Natural killer cell treated with Interleukin-12 subunit alpha and Interleukin-12 subunit beta and Interleukin-15 and Interleukin-18, amount 100 ng/mL, for 72 hours (primary cell): ENCODE results near the gene UCK2. TPM values are rescaled to one million over a fixed set of nuclear protein-coding genes. Genes with fewer than 3 reads are reported as not detected.
A peak's percentile ranks its signal among the peaks of the same experiment; 100 is the strongest.

Experiments used
- ATAC-seq, 2 donors: fragments of 150-1000 bp; cut with Tn5 transposase in 1 of 2; sonication (Bioruptor Pico), chemical (Tn5 transposase) in 1 of 2; 2 replicates each; pipeline ENCODE4 v1.10.0; 2021
- DNase-seq: peaks from one replicate; pipeline ENCODE4 v3.0.0; 2022; ENCODE audit warnings: low spot score
- H3K27ac Mint-ChIP-seq, 2 donors: 1 replicate in 1 of 2; 2 replicates in 1 of 2; pipeline ENCODE4 v1.8.0; 2022; ENCODE audit warnings: mixed read lengths in 2 of 2, mild to moderate bottlenecking in 1 of 2, moderate library complexity in 1 of 2
- H3K27me3 Mint-ChIP-seq, 2 donors: 1 replicate in 1 of 2; 2 replicates in 1 of 2; pipeline ENCODE4 v1.8.0; 2022; ENCODE audit warnings: mixed read lengths in 2 of 2
- H3K36me3 Mint-ChIP-seq: one replicate; pipeline ENCODE4 v1.8.0; 2022; ENCODE audit warnings: mixed read lengths
- H3K4me1 Mint-ChIP-seq, 2 donors: 1 replicate in 1 of 2; 2 replicates in 1 of 2; pipeline ENCODE4 v1.8.0; 2022; ENCODE audit warnings: low read depth in 2 of 2, mixed read lengths in 2 of 2, mild to moderate bottlenecking in 1 of 2
- H3K4me3 Mint-ChIP-seq: one replicate; pipeline ENCODE4 v1.8.0; 2022; ENCODE audit warnings: mixed read lengths
- H3K9me3 Mint-ChIP-seq: 2 replicates; pipeline ENCODE4 v1.8.0; 2022; ENCODE audit warnings: mixed read lengths
- total RNA-seq, 2 donors: library from RNA; stranded (reverse); gene quantifications; one replicate each; pipeline ENCODE4 v1.2.3, GENCODE V29; 2022

Gene UCK2
- total RNA-seq, 2 donors from 2014 or later = 43.4 to 83.3 TPM

- Mint-ChIP-seq H3K4me3 (no peak overlapping the region), H3K36me3 (peaks cover 12% of the 10 kb centered on the region), H3K9me3 (no peaks in the 10 kb centered on the region), H3K27me3 (no peaks in the 10 kb centered on the region), H3K4me1 (peaks cover 16 to 26% of the 10 kb centered on the region in 2 donors), H3K27ac (no peak overlapping the region)
- ATAC-seq (no peak), DNase-seq (no peak)
These were observed 68.9 kb downstream of the UCK2 start for GRCh38 chr1:165896277-165896676.

DNA sequence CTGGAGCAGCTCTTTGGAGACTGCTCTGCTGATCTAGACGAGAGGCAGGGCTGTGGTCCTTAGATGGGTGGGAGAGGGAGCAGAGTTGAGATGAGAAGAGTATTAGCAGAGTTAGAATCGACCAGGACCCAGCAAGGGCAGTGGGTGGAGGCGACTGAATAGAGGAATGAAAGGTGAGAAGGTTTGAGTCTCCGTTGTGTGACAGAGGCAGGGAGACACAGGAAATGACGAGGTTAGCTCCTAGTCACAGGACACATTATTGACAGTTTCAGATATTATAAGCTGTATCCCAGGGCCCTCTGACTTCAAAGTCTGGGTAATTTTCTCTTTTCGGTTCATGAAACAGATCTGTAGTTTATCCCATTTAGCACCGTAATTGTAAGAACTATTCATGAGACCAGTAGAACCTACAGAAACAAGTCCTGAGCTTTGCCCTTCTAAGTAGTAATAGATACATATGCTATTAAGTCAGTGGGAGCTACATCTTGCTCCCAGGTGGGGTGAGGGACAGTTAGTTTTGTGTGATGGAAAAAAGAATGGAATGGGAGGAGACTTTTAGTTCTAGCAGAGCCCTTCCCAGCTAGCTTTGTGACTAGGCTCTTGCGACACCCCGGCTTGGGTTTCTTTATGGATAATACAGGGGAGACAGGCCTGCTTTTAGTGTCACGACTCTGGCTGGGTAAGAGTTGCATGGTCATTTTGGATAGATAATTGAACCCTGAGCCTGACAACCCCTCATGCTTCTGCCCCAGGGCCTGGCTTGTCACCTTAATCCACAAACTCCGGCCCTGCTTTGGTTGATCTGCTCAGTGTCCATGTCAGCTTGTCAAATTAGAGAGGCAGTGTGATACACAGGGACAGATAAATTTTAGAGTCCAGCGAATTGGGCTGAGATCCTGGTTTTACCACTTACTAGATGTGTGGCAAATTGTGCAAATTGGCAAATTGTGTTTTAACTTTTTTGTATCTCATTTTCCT lies 70.2 kb downstream of the UCK2 start:
- Mint-ChIP-seq H3K27ac (peak overlapping the region; percentile 7 to 42), H3K4me3 (no peak overlapping the region), H3K27me3 (no peaks in the 10 kb centered on the region), H3K36me3 (peaks cover 1% of the 10 kb centered on the region), H3K9me3 (no peaks in the 10 kb centered on the region), H3K4me1 (peaks cover 16 to 19% of the 10 kb centered on the region in 2 donors)
- no peak for DNase-seq
- ATAC-seq = peak; percentile 54 to 75

GRCh38 chr1:165898837-165899236 lies 71.4 kb downstream of the UCK2 start:
- no peak overlapping the region for H3K27ac Mint-ChIP-seq
- ATAC-seq = peak in 1 of 2 donors; percentile 21
- H3K4me3 Mint-ChIP-seq = no peak overlapping the region
- H3K27me3 Mint-ChIP-seq = no peaks in the 10 kb centered on the region
- H3K4me1 Mint-ChIP-seq = peaks cover 16 to 22% of the 10 kb centered on the region in 2 donors
- no peak for DNase-seq
- no peaks in the 10 kb centered on the region for H3K9me3 Mint-ChIP-seq
- H3K36me3 Mint-ChIP-seq = peaks cover 5% of the 10 kb centered on the region

DNA sequence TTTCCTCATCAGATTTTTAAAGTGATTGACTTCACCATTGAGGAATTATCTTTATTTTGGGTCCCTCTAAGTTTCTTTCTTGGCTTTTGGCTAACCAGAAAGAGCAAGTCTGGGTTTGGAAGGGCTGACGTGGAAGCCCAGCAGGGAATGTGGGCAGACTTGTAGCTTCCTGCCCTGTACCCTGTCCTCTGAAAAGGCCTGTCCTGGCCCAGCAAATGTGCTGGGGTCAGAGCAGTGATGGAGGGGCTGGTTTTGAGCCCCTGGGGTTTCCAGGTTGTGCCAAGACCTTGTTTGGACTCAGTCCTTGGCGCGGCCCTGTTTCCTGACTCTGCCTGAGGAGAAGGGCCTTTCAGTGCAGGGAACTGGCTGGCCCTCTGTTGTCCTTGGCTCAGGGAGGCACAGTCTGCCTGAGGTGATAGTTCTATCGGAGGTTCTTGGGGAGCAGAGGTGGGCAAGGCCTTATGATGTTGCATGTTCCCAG lies 72.1 kb downstream of the UCK2 start:
- Mint-ChIP-seq H3K27me3 (no peaks in the 10 kb centered on the region), H3K9me3 (no peaks in the 10 kb centered on the region), H3K4me3 (no peak overlapping the region), H3K27ac (no peak overlapping the region), H3K4me1 (peaks cover 16 to 22% of the 10 kb centered on the region in 2 donors), H3K36me3 (peaks cover 5% of the 10 kb centered on the region)
- ATAC-seq = no peak
- DNase-seq = no peak

DNA sequence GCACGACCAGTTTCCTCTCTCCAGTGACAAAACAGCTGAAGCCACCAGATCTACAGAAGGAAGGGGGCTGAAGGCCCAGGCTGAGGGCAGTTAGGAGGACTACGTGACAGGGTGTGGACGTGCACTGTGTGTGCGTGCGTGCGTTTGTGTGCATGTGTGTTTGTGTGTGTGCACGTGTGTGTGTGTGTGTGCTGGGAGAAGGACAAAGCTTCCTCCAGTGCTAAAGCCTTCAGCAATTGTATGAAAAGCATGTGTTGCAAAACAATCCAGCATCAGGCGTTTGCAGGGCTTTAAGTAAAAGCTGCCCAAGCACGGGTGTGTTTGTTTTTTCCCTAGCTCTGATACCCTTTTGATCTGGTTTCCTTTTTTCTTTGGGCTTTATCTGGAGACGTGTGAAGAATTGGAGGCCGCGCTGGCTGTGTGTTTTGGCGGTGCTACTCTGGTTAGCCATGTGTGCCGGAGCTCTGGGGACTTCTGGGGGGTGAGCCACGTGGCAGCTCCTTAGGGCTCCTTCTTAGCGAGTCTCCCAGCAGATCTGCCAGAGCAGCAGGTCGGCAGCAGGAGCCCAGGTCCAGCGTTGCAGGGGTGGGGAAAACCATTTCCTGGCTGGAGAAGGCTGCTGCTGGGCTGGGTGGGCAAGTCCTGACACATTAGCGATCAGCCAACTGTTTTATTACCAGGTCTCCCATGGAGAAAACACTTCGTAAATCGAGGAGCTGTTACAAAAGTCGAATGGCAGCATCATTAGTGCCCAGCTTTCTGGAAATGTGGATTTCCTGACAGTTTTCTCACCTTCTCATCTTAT lies 73.4 kb downstream of the UCK2 start:
- DNase-seq (no peak), ATAC-seq (no peak)
- Mint-ChIP-seq H3K27ac (no peak overlapping the region), H3K4me3 (no peak overlapping the region), H3K9me3 (no peaks in the 10 kb centered on the region), H3K36me3 (peaks cover 5% of the 10 kb centered on the region), H3K27me3 (no peaks in the 10 kb centered on the region), H3K4me1 (peaks cover 16 to 25% of the 10 kb centered on the region in 2 donors)

DNA sequence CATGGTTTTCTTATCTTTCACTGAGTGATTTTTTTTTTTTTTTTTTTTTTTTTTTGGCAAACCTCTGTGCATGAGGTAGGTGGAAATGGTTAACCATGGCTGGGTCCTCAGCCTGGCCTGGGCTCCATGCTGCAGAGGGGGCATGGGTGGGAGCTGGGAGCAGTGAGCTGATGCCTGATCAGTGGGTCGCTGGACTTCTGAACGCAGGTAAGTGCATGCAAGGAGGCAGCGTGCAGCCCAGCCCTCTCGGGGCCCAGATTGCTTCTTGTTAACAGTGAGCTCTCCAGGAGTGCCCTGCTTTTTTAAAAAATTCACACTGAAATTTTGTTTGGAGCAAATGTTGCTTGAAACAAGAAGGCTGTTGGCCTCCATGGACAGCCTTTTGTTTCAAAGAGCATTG lies 75.2 kb downstream of the UCK2 start:
- no peak for ATAC-seq
- H3K9me3 Mint-ChIP-seq = no peaks in the 10 kb centered on the region
- H3K27me3 Mint-ChIP-seq = no peaks in the 10 kb centered on the region
- peaks cover 6 to 17% of the 10 kb centered on the region in 2 donors for H3K4me1 Mint-ChIP-seq
- no peak for DNase-seq
- H3K27ac Mint-ChIP-seq = no peak overlapping the region
- H3K4me3 Mint-ChIP-seq = no peak overlapping the region
- peaks cover 5% of the 10 kb centered on the region for H3K36me3 Mint-ChIP-seq

DNA sequence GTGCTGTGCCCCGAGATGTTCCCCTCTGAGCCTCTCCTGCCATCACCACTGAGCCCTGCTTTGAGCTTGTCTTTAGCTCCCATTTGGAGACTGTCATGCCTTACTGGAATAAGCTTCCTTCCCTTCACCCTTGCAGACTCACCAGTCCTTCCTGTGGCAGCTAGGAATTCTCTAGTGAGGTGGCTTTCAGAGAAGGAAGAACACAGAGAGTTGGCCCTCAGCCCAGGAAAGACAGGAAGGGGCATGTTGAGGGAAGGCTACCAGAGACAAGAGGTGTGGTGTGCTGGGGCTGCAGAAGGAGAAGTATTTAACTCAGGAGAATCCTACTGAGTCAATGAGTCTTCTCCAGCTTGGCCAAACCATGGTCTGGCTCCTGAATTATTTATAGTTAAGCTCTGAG lies 76.3 kb downstream of the UCK2 start:
- no peak overlapping the region for H3K4me3 Mint-ChIP-seq
- no peak overlapping the region for H3K27ac Mint-ChIP-seq
- no peaks in the 10 kb centered on the region for H3K9me3 Mint-ChIP-seq
- DNase-seq = no peak
- no peak for ATAC-seq
- H3K36me3 Mint-ChIP-seq = peaks cover 5% of the 10 kb centered on the region
- no peaks in the 10 kb centered on the region for H3K27me3 Mint-ChIP-seq
- peaks cover 0 to 9% of the 10 kb centered on the region in 2 donors for H3K4me1 Mint-ChIP-seq

DNA sequence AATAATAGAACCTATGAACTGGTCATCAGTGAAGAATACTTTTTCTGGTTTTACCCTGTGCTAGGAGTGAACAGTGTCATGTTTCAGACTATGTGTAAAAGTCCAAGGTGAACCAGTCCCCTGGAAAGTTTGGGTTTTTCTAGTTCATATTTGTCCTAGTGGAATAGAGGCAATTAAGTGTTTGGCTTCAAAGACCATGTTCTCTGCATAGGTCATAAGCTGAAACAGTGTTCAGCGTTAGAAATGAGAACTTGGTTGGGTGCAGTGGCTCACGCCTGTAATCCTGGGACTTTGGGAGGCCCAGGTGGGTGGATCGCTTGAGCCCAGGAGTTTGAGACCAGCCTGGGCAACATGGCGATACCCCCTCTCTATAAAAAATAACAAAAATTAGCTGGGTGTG lies 77.5 kb downstream of the UCK2 start:
- DNase-seq (no peak), ATAC-seq (no peak)
- Mint-ChIP-seq H3K27me3 (no peaks in the 10 kb centered on the region), H3K9me3 (no peaks in the 10 kb centered on the region), H3K4me1 (peaks cover 0 to 9% of the 10 kb centered on the region in 2 donors), H3K4me3 (no peak overlapping the region), H3K27ac (no peak overlapping the region), H3K36me3 (peaks cover 5% of the 10 kb centered on the region)

GRCh38 chr1:165905853-165906252 lies 78.4 kb downstream of the UCK2 start:
- Mint-ChIP-seq H3K4me3 (no peak overlapping the region), H3K36me3 (peaks cover 5% of the 10 kb centered on the region), H3K9me3 (no peaks in the 10 kb centered on the region), H3K27ac (no peak overlapping the region), H3K27me3 (no peaks in the 10 kb centered on the region), H3K4me1 (peaks cover 0 to 9% of the 10 kb centered on the region in 2 donors)
- no peak for DNase-seq
- ATAC-seq = no peak

- Mint-ChIP-seq H3K4me1 (peaks cover 0 to 9% of the 10 kb centered on the region in 2 donors), H3K4me3 (no peak overlapping the region), H3K27me3 (no peaks in the 10 kb centered on the region), H3K36me3 (peaks cover 5% of the 10 kb centered on the region), H3K9me3 (no peaks in the 10 kb centered on the region), H3K27ac (no peak overlapping the region)
- ATAC-seq (no peak), DNase-seq (no peak)
These were observed 79.9 kb downstream of the UCK2 start for GRCh38 chr1:165907256-165907857.

- Mint-ChIP-seq H3K36me3 (no peaks in the 10 kb centered on the region), H3K27ac (no peak overlapping the region), H3K4me3 (no peak overlapping the region), H3K27me3 (no peaks in the 10 kb centered on the region), H3K9me3 (no peaks in the 10 kb centered on the region), H3K4me1 (peaks cover 3 to 6% of the 10 kb centered on the region in 2 donors)
- ATAC-seq = peak in 1 of 2 donors; percentile 25
- no peak for DNase-seq
These were observed 83.5 kb downstream of the UCK2 start for GRCh38 chr1:165910764-165911421.

- Mint-ChIP-seq H3K4me1 (peaks cover 3 to 6% of the 10 kb centered on the region in 2 donors), H3K9me3 (no peaks in the 10 kb centered on the region), H3K4me3 (no peak overlapping the region), H3K36me3 (no peaks in the 10 kb centered on the region), H3K27ac (no peak overlapping the region), H3K27me3 (no peaks in the 10 kb centered on the region)
- ATAC-seq (no peak), DNase-seq (no peak)
These were observed 84.3 kb downstream of the UCK2 start for GRCh38 chr1:165911609-165912281.

GRCh38 chr1:165912638-165913037 lies 85.2 kb downstream of the UCK2 start:
- no peaks in the 10 kb centered on the region for H3K36me3 Mint-ChIP-seq

More at GRCh38 chr1:165912638-165913037, 85.2 kb downstream of the UCK2 start:
- Mint-ChIP-seq H3K27ac (no peak overlapping the region), H3K4me1 (peaks cover 3 to 6% of the 10 kb centered on the region in 2 donors), H3K9me3 (no peaks in the 10 kb centered on the region), H3K27me3 (no peaks in the 10 kb centered on the region), H3K4me3 (no peak overlapping the region)
- DNase-seq (no peak), ATAC-seq (no peak)
